B cell (primary cell): ENCODE results near the gene RNF44. TPM values are rescaled to one million over a fixed set of nuclear protein-coding genes. Genes with fewer than 3 reads are reported as not detected.

Experiments
- ATAC-seq: fragments of 200-7000 bp; cut with Tn5 transposase; one replicate; pipeline ENCODE4 v1.10.0; 2021; ENCODE audit warnings: low read depth, mild to moderate bottlenecking, moderate number of reproducible peaks, moderate library complexity
- CTCF ChIA-PET: fragments of 350-600 bp; sonication (Branson Sonifier 250); formaldehyde crosslinking; loops from one replicate; lab custom pipeline; 2021; ENCODE audit warnings: antibody characterized with exemption, inconsistent platforms; lab: Charles Lee
- POLR2A ChIA-PET: fragments of 350-600 bp; sonication (Branson Sonifier 250); formaldehyde crosslinking; loops from one replicate; lab custom pipeline; 2021; ENCODE audit warnings: antibody characterized with exemption; lab: Charles Lee
- DNase-seq: peaks from one replicate; pipeline ENCODE4 v3.0.0; 2013
- H2AFZ ChIP-seq: 2 replicates; pipeline ENCODE4 v1.6.1; 2012; ENCODE audit warnings: mild to moderate bottlenecking, low read depth, low read length; ENCODE audit not compliant: insufficient read depth, poor library complexity, severe bottlenecking
- H3K27ac ChIP-seq, 2 donors: 1 replicate in 1 of 2; 2 replicates in 1 of 2; pipeline ENCODE4 v1.5.1; 2012 to 2013; ENCODE audit warnings: low read length in 2 of 2, mild to moderate bottlenecking in 2 of 2, moderate library complexity in 1 of 2
- H3K27me3 ChIP-seq, 4 experiments: fragments of 200-600 bp in 1 of 4; sonication (generic) in 1 of 4; replicated peaks in 1 of 4; 1 replicate in 2 of 4; 2 replicates in 2 of 4; pipeline versions ENCODE4 v1.6.1 to v1.7.0; 2013 to 2016; ENCODE audit warnings: low read length in 3 of 4, mild to moderate bottlenecking in 2 of 4, mixed read lengths in 1 of 4, moderate library complexity in 1 of 4; ENCODE audit not compliant: insufficient read depth in 4 of 4, control insufficient read depth in 3 of 4; ENCODE audit errors: control extremely low read depth in 1 of 4
- H3K36me3 ChIP-seq, 2 experiments: replicated peaks in 1 of 2; 1 replicate in 1 of 2; 2 replicates in 1 of 2; pipeline versions ENCODE4 v1.6.1 to v1.7.1; 2013; ENCODE audit warnings: low read length in 1 of 2; ENCODE audit not compliant: insufficient read depth in 2 of 2, control insufficient read depth in 1 of 2; ENCODE audit errors: control extremely low read depth in 1 of 2, extremely low read depth in 1 of 2
- H3K4me1 ChIP-seq, 2 donors: fragments of 200-600 bp in 1 of 2; sonication (generic) in 1 of 2; 1 replicate in 1 of 2; 2 replicates in 1 of 2; pipeline versions ENCODE4 v1.5.1 to v1.6.1; 2013 to 2017; ENCODE audit warnings: low read length in 2 of 2; ENCODE audit not compliant: control insufficient read depth in 2 of 2, insufficient read depth in 2 of 2
- H3K4me2 ChIP-seq: replicated peaks from 2 replicates; pipeline ENCODE3; 2012; ENCODE audit warnings: mild to moderate bottlenecking, low read depth, low read length; ENCODE audit not compliant: poor library complexity, severe bottlenecking
- H3K4me3 ChIP-seq, 5 experiments: fragments of 200-600 bp in 1 of 5; sonication (generic) in 1 of 5; 1 replicate in 3 of 5; 2 replicates in 2 of 5; pipeline versions ENCODE4 v1.5.1 to v1.7.0; 2011 to 2016; ENCODE audit warnings: low read length in 4 of 5, mild to moderate bottlenecking in 4 of 5, low read depth in 2 of 5, control low read depth in 1 of 5, moderate library complexity in 1 of 5; ENCODE audit not compliant: insufficient read depth in 1 of 5; ENCODE audit errors: control extremely low read depth in 1 of 5, extremely low read depth in 1 of 5
- H3K79me2 ChIP-seq: fragments of 200-600 bp; sonication (generic); one replicate; pipeline ENCODE4 v1.6.0; 2016; ENCODE audit warnings: low read length; ENCODE audit not compliant: control insufficient read depth, insufficient read depth
- H3K9ac ChIP-seq: fragments of 200-600 bp; sonication (generic); 2 replicates; pipeline ENCODE4 v1.6.1; 2017; ENCODE audit warnings: mild to moderate bottlenecking, low read length, moderate library complexity
- H3K9me3 ChIP-seq, 3 donors: one replicate each; pipeline versions ENCODE4 v1.6.1 to v1.7.1; 2013; ENCODE audit warnings: low read length in 2 of 3; ENCODE audit not compliant: control insufficient read depth in 2 of 3, insufficient read depth in 1 of 3; ENCODE audit errors: control extremely low read depth in 1 of 3
- H4K20me1 ChIP-seq: 2 replicates; pipeline ENCODE4 v1.6.0; 2012; ENCODE audit warnings: mild to moderate bottlenecking, low read length; ENCODE audit not compliant: insufficient read depth, control insufficient read depth, poor library complexity, severe bottlenecking
- H3K27ac Mint-ChIP-seq: one replicate; pipeline ENCODE4 v1.8.0; 2021; ENCODE audit warnings: mixed read lengths
- H3K27me3 Mint-ChIP-seq: one replicate; pipeline ENCODE4 v1.8.0; 2021; ENCODE audit warnings: mixed read lengths
- H3K4me1 Mint-ChIP-seq: one replicate; pipeline ENCODE4 v1.8.0; 2021; ENCODE audit warnings: mixed read lengths
- H3K4me3 Mint-ChIP-seq: one replicate; pipeline ENCODE4 v1.8.0; 2021; ENCODE audit warnings: mixed read lengths
- H3K9me3 Mint-ChIP-seq: one replicate; pipeline ENCODE4 v1.8.0; 2022; ENCODE audit warnings: mixed read lengths; ENCODE audit not compliant: insufficient read depth
- CTCF ChIP-seq: fragments of 200-600 bp; IDR thresholded peaks from one replicate; pipeline ENCODE4 v1.8.0; 2022; ENCODE audit warnings: antibody characterized with exemption, mild to moderate bottlenecking
- EZH2 ChIP-seq: IDR thresholded peaks from 2 replicates; pipeline ENCODE4 v1.6.1; 2012; ENCODE audit warnings: borderline replicate concordance, low read depth, mild to moderate bottlenecking, moderate library complexity, low read length; ENCODE audit not compliant: insufficient read depth, poor library complexity, severe bottlenecking
- WGBS: methylation state at CpG from one replicate; pipeline ENCODE4 v1.1.5; 2013; ENCODE audit warnings: missing lambda C conversion rate; ENCODE audit not compliant: insufficient coverage; 5-methylcytosine and 5-hydroxymethylcytosine counted together
- intact Hi-C: fragments of 100-400 bp; cut with micrococcal nuclease; formaldehyde crosslinking; loops from one replicate; pipeline ENCODE4 v1.10.0; 2022
- polyA plus RNA-seq: library from polyadenylated mRNA; depleted of rRNA; stranded (reverse); fragments of >200 nt; gene quantifications from 2 replicates; pipeline ENCODE4 v1.2.3, GENCODE V29; 2012
- total RNA-seq, 2 donors: library from RNA; stranded (reverse); fragments of 120-200 nt in 1 of 2; gene quantifications; 1 replicate in 1 of 2; 2 replicates in 1 of 2; pipeline versions ENCODE4 v1.2.3 to v1.2.4, GENCODE V29; 2013 to 2022

The RNF44 gene
- total and polyA plus RNA-seq, 2 donors (not counting 1 experiment from before 2014, with no cell fraction given) = 220 to 262 TPM

DNA sequence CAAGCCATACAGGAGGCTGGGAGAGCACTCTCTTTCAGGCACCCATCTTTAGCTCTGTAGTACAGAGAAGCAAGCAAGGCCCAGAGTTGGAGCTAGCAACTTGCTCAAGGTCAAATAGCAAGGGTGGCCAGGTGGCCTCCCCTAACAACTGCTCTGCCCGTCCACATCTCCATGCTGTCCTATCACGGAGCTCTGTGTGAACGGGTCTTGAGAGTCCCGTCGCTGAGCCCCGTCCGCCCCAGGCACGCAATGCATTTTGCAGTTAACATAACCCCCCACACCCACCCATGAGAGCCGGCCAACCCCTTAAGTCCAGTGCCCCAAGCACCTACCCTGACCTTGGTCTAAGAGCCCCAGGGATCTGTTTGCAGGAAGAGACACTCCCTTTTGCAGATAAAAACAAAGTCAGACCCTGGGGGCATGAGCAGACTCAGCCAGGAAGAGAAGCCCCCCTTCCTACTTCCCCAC lies 1.5 kb downstream of the RNF44 start:
- peak overlapping the region; percentile 98 for H3K9ac ChIP-seq
- CTCF ChIA-PET = interaction anchor here (0.6 to 5.3 kb wide), 7 partner anchors 8 to 120 kb away, joined by 3 to 33 read pairs (median 4); partner anchors contain the start of genes CLTB, FAF2 and TSPAN17
- peaks cover 63% of the 10 kb centered on the region for H4K20me1 ChIP-seq
- H3K4me1 Mint-ChIP-seq = peaks cover 60% of the 10 kb centered on the region
- POLR2A ChIA-PET = interaction anchor here (0.6 to 4.1 kb wide), 7 partner anchors 8 to 895 kb away, joined by 3 to 30 read pairs (median 4); partner anchors contain the start of genes FAF2, KIAA1191 and TSPAN17
- ATAC-seq (no peak), DNase-seq (no peak)
- H3K4me3 ChIP-seq = peak overlapping the region; percentile 84 to 100 (median 94)
- H3K79me2 ChIP-seq = peaks cover 63% of the 10 kb centered on the region
- H3K27ac Mint-ChIP-seq = peak overlapping the region; percentile 100
- H3K9me3 Mint-ChIP-seq = no peaks in the 10 kb centered on the region
- H3K27me3 Mint-ChIP-seq = no peaks in the 10 kb centered on the region
- H2AFZ ChIP-seq = no peak overlapping the region
- intact Hi-C loops = loop anchor here (2.0 kb wide), 1 partner anchor 21 kb away; no protein-coding TSS in a partner anchor
- no peaks in the 10 kb centered on the region for H3K9me3 ChIP-seq
- H3K4me1 ChIP-seq = peaks cover 55 to 60% of the 10 kb centered on the region in 2 donors
- H3K27me3 ChIP-seq = no peaks in the 10 kb centered on the region
- peaks cover 0 to 39% of the 10 kb centered on the region in 2 experiments for H3K36me3 ChIP-seq
- H3K27ac ChIP-seq = peak overlapping the region; percentile 93 to 99
- 0% methylated on average over 8 of the region's 9 CpGs for WGBS
- H3K4me3 Mint-ChIP-seq = peak overlapping the region; percentile 99
- TF ChIP-seq EZH2 (no peak), CTCF (no peak)
- peak overlapping the region; percentile 92 for H3K4me2 ChIP-seq

DNA sequence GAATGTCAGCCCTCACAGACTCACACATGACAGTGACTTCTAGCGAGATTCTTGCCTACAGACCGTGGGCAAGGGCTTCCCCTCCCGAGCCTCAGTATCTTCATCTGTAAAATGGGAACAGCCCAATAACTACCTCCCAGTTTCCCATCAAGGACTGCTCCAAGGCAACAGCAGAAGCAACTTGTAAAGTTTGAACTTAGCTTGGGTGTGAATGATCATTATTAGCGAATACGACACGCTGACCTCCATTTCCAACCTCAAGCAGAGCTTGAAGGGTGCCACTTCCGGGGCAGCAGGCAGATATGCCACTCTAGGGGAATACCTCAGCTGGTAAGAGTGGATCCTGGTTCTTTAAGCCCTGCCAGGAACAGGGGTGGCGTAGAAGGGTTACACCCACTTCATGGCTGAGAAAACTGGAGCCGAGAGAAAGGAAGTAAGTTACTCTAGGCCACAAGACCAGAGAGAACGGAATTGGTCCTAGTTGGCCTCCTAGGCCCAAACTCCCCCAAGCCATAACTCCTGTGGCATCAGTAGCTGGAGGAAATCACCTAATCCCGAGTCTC lies 2.0 kb downstream of the RNF44 start:
- peaks cover 56% of the 10 kb centered on the region for H3K4me1 Mint-ChIP-seq
- ChIA-PET CTCF (interaction anchor here (0.6 to 5.3 kb wide), 7 partner anchors 8 to 119 kb away, joined by 3 to 33 read pairs (median 4); partner anchors contain the start of genes CLTB, FAF2 and TSPAN17), POLR2A (interaction anchor here (0.6 to 4.1 kb wide), 5 partner anchors 8 to 173 kb away, joined by 3 to 30 read pairs (median 5); partner anchors contain the start of genes FAF2, KIAA1191 and TSPAN17)
- intact Hi-C loops = loop anchor here (2.0 kb wide), 1 partner anchor 20 kb away; no protein-coding TSS in a partner anchor
- Histone ChIP-seq H2AFZ (no peak overlapping the region), H3K4me1 (peaks cover 58 to 60% of the 10 kb centered on the region in 2 donors), H3K4me3 (peak overlapping the region; percentile 84 to 100 (median 94)), H3K27me3 (no peaks in the 10 kb centered on the region), H3K9me3 (no peaks in the 10 kb centered on the region), H3K79me2 (peaks cover 59% of the 10 kb centered on the region), H3K36me3 (peaks cover 0 to 43% of the 10 kb centered on the region in 2 experiments), H3K9ac (peak overlapping the region; percentile 98), H4K20me1 (peaks cover 68% of the 10 kb centered on the region), H3K27ac (peak overlapping the region; percentile 93 to 99), H3K4me2 (peak overlapping the region; percentile 92)
- no peaks in the 10 kb centered on the region for H3K9me3 Mint-ChIP-seq
- H3K4me3 Mint-ChIP-seq = peak overlapping the region; percentile 99
- 3% methylated on average over 9 of the region's 11 CpGs for WGBS
- H3K27me3 Mint-ChIP-seq = no peaks in the 10 kb centered on the region
- peak overlapping the region; percentile 100 for H3K27ac Mint-ChIP-seq
- DNase-seq (peak; percentile 77), ATAC-seq (no peak)
- TF ChIP-seq CTCF (no peak), EZH2 (no peak)
